Measurements from ENCODE around the gene CACNA2D2. TPM values are rescaled to one million over a fixed set of nuclear protein-coding genes. Genes with fewer than 3 reads are reported as not detected.

The CACNA2D2 gene
- total RNA-seq, 4 donors from 2014 or later = 1.5 to 3.3 (median 2.9) TPM

DNA sequence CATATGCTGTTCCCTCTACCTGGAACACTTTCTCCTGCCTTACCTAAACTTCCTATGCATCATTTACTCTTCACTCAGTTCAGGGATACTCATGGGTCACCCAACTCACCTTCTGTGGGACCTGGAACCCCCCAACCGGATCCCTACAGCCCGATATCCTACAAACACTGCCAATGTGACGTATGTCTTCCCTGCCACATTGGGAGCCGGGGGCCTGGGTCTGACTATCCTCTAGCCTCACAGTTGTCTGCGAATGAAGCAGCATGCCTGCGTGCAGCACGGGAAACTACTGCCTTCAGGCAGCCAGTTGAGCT, 153.3 kb downstream of the CACNA2D2 start:
- no peaks in the 10 kb centered on the region for H3K27me3 ChIP-seq
- H3K27ac ChIP-seq = peak overlapping the region; percentile 11 to 92 (median 90)
- WGBS, 2 donors = 13 to 18% methylated on average over 7 of the region's 7 CpGs
- no peaks in the 10 kb centered on the region for H3K9me3 ChIP-seq
- H3K36me3 ChIP-seq = peaks cover 20 to 26% of the 10 kb centered on the region in 2 donors
- TF ChIP-seq, protein P1, sequence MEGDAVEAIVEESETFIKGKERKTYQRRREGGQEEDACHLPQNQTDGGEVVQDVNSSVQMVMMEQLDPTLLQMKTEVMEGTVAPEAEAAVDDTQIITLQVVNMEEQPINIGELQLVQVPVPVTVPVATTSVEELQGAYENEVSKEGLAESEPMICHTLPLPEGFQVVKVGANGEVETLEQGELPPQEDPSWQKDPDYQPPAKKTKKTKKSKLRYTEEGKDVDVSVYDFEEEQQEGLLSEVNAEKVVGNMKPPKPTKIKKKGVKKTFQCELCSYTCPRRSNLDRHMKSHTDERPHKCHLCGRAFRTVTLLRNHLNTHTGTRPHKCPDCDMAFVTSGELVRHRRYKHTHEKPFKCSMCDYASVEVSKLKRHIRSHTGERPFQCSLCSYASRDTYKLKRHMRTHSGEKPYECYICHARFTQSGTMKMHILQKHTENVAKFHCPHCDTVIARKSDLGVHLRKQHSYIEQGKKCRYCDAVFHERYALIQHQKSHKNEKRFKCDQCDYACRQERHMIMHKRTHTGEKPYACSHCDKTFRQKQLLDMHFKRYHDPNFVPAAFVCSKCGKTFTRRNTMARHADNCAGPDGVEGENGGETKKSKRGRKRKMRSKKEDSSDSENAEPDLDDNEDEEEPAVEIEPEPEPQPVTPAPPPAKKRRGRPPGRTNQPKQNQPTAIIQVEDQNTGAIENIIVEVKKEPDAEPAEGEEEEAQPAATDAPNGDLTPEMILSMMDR (IDR thresholded peaks at IDR 0.05) = no peak
- no peak for TF ChIP-seq POLR2A (IDR thresholded peaks at IDR 0.05)
- intact Hi-C loops (cut with DNase I) = no loop called here
- no peak for DNase-seq
- peak overlapping the region; percentile 56 to 75 (median 60) for H3K4me3 ChIP-seq (replicated peaks in 1 of 3)
- peaks cover 30 to 46% of the 10 kb centered on the region in 2 donors for H3K4me1 ChIP-seq

DNA sequence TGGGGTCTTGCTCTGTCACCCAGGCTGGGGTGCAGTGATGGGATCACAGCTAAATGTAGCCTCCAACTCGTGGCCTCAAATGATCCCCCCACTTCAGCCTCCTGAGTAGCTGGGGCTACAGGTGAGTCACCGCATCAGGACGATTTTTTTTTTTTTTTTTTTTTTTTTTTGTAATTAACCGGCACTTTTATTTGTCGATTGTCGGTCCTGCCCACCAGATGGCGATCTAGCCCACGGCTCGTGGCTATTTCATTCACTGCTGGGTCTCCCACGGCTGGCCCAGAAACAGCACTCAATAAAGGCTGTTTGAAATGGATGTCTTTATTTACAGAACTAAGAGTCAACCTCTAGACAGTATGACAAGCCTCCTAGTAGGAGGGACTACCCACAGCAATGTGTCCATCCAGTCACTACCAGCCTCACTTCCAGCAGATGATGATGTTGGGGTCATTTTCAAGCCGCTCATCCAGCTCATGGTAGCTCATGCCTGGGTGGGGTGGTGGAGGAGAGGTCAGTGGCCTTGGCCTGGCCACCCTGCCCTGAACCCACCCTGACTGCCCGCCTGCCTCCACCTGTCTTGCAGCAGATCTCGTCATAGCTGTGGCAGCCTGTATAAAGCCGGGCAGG, 156.1 kb downstream of the CACNA2D2 start:
- no peaks in the 10 kb centered on the region for H3K27me3 ChIP-seq
- peaks cover 29 to 39% of the 10 kb centered on the region in 2 donors for H3K4me1 ChIP-seq
- H3K4me3 ChIP-seq (replicated peaks in 1 of 3) = no peak overlapping the region
- 29 to 30% methylated on average over 14 of the region's 14 CpGs for WGBS, 2 donors
- no peak overlapping the region for H3K27ac ChIP-seq
- TF ChIP-seq POLR2A (IDR thresholded peaks at IDR 0.05) = no peak
- TF ChIP-seq, protein P1 (IDR thresholded peaks at IDR 0.05) = peak in 5 of 6 experiments; percentile 39 to 78 (median 54)
- H3K9me3 ChIP-seq = no peaks in the 10 kb centered on the region
- no peaks in the 10 kb centered on the region for H3K36me3 ChIP-seq
- DNase-seq = peak; percentile 78 to 83
- intact Hi-C loops (cut with DNase I) = no loop called here

DNA sequence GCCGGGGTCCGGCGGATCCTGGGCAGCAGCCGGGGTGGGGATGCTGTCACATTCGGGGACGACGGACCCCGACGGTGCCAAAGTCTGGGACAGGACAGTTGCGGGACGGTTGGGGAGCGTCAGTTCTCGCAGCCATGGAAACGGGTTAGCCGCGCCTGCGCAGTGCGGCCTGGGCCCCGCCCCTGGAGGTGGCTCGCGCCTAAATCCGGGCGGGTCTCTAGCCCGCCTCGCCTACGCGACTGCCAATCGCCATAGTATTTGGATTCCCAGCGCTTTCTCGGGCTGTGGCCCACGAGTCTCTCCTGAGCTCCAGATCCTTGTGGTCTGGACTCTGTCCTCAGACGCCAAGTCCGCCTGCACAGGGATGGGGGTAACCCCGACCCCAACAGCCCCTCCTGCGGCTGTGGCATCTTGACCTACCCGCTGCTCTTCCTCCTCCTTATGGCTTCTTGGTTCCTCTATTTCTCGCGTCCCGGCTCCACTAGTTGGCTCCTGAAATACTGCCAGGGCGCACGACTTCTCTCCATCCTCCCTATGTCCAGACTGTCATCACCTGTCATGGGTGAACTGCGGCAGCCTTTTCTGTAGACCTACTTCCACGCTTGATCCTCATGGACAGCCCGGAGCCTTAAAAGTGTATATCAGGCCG, 157.7 kb downstream of the CACNA2D2 start, which contains the start of gene ZMYND10:
Gene ZMYND10 (minus strand): TSS at position 147 of the 649 bp plus-strand sequence. CDS start 153 bp downstream, outside the sequence.
- peak within 1 kb of the TSS in 1 of 3 donors; percentile 21 for H3K4me3 ChIP-seq (replicated peaks in 1 of 3)
- H3K4me1 ChIP-seq = peaks cover 20 to 34% of the 10 kb centered on the region in 2 donors
- DNase-seq = peak; percentile 61 to 64
- H3K27ac ChIP-seq = no peak within 1 kb of the TSS
- WGBS, 2 donors = 12 to 13% methylated on average over 40 to 42 of the region's 45 CpGs
- H3K27me3 ChIP-seq = no peaks in the 10 kb centered on the region
- intact Hi-C loops (cut with DNase I) = no loop called here
- TF ChIP-seq, protein P1 (IDR thresholded peaks at IDR 0.05) = no peak
- no peak for TF ChIP-seq POLR2A (IDR thresholded peaks at IDR 0.05)
- H3K9me3 ChIP-seq = no peaks in the 10 kb centered on the region
- H3K36me3 ChIP-seq = no peaks in the 10 kb centered on the region

GRCh38 chr3:50345008-50345407, 158.4 kb downstream of the CACNA2D2 start:
- WGBS, 2 donors = 67 to 68% methylated on average over 4 to 8 of the region's 8 CpGs

More at GRCh38 chr3:50345008-50345407, 158.4 kb downstream of the CACNA2D2 start:
- intact Hi-C loops (cut with DNase I) = no loop called here
- H3K4me3 ChIP-seq (replicated peaks in 1 of 3) = peak overlapping the region in 1 of 3 donors; percentile 21
- DNase-seq = no peak
- H3K27me3 ChIP-seq = no peaks in the 10 kb centered on the region
- H3K4me1 ChIP-seq = peaks cover 17 to 30% of the 10 kb centered on the region in 2 donors
- no peaks in the 10 kb centered on the region for H3K36me3 ChIP-seq
- TF ChIP-seq, protein P1 (IDR thresholded peaks at IDR 0.05) = no peak
- no peak for TF ChIP-seq POLR2A (IDR thresholded peaks at IDR 0.05)
- H3K9me3 ChIP-seq = no peaks in the 10 kb centered on the region
- H3K27ac ChIP-seq = no peak overlapping the region
